Neural progenitor cell (in vitro differentiated cells): ENCODE measurements around the gene FAM118A. TPM values are rescaled to one million over a fixed set of nuclear protein-coding genes. Genes with fewer than 3 reads are reported as not detected.

Experiments
- DNase-seq: peaks from one replicate; pipeline ENCODE4 v3.0.0-alpha.2; 2016; ENCODE audit warnings: low spot score
- H2AFZ ChIP-seq: fragments of 200-600 bp; sonication (generic); replicated peaks from 2 replicates; pipeline ENCODE4 v1.6.1; 2016; ENCODE audit warnings: antibody characterized with exemption
- H3F3A ChIP-seq: fragments of 200-600 bp; sonication (generic); 2 replicates; pipeline ENCODE4 v1.6.1; 2016; ENCODE audit warnings: antibody characterized with exemption, low read depth
- H3K27ac ChIP-seq: fragments of 200-600 bp; sonication (generic); 2 replicates; pipeline ENCODE4 v1.5.1; 2016; ENCODE audit warnings: mild to moderate bottlenecking
- H3K27me3 ChIP-seq: fragments of 200-600 bp; sonication (generic); 2 replicates; pipeline ENCODE4 v1.6.1; 2016; ENCODE audit warnings: mild to moderate bottlenecking, moderate library complexity
- H3K36me3 ChIP-seq: fragments of 200-600 bp; sonication (generic); 2 replicates; pipeline ENCODE4 v1.5.1; 2016
- H3K4me1 ChIP-seq: fragments of 200-600 bp; sonication (generic); 2 replicates; pipeline ENCODE4 v1.6.1; 2016; ENCODE audit warnings: mixed run types
- H3K4me2 ChIP-seq: fragments of 200-600 bp; sonication (generic); 2 replicates; pipeline ENCODE4 v1.6.1; 2016
- H3K4me3 ChIP-seq: fragments of 200-600 bp; sonication (generic); 2 replicates; pipeline ENCODE4 v1.5.1; 2016
- H3K79me2 ChIP-seq: fragments of 200-600 bp; sonication (generic); 2 replicates; pipeline ENCODE4 v1.6.1; 2016; ENCODE audit warnings: low read depth
- H3K9ac ChIP-seq: fragments of 200-600 bp; sonication (generic); 2 replicates; pipeline ENCODE4 v1.6.1; 2016
- H3K9me3 ChIP-seq: fragments of 200-600 bp; sonication (generic); 2 replicates; pipeline ENCODE4 v1.5.1; 2016; ENCODE audit warnings: low read depth
- H4K20me1 ChIP-seq: fragments of 200-600 bp; sonication (generic); 2 replicates; pipeline ENCODE4 v1.6.1; 2016; ENCODE audit warnings: low read depth
- H3K27ac Mint-ChIP-seq: 3 replicates; pipeline ENCODE4 v1.8.0; 2021; ENCODE audit warnings: mixed read lengths
- H3K27me3 Mint-ChIP-seq: 2 replicates; pipeline ENCODE4 v1.8.0; 2022; ENCODE audit warnings: low read depth, mild to moderate bottlenecking, inconsistent platforms, moderate library complexity, mixed read lengths; ENCODE audit not compliant: insufficient read depth
- H3K36me3 Mint-ChIP-seq: 3 replicates; pipeline ENCODE4 v1.8.0; 2021; ENCODE audit warnings: mixed read lengths
- H3K4me1 Mint-ChIP-seq: 3 replicates; pipeline ENCODE4 v1.8.0; 2021; ENCODE audit warnings: mixed read lengths
- H3K4me3 Mint-ChIP-seq: 3 replicates; pipeline ENCODE4 v1.8.0; 2021; ENCODE audit warnings: mild to moderate bottlenecking, moderate library complexity, mixed read lengths
- H3K9me3 Mint-ChIP-seq: 3 replicates; pipeline ENCODE4 v1.8.0; 2020; ENCODE audit warnings: mixed read lengths
- EZH2 ChIP-seq: fragments of 200-600 bp; sonication (generic); IDR thresholded peaks from 2 replicates; pipeline ENCODE4 v1.6.1; 2017; ENCODE audit warnings: antibody characterized with exemption, mild to moderate bottlenecking, moderate library complexity
- EZH2phosphoT487 ChIP-seq: fragments of 200-600 bp; sonication (generic); IDR thresholded peaks from 2 replicates; pipeline ENCODE4 v1.6.1; 2017; ENCODE audit warnings: antibody characterized with exemption
- total RNA-seq: library from RNA; depleted of rRNA; stranded (reverse); fragments of >200 nt; gene quantifications from 2 replicates; pipeline ENCODE4 v1.2.3, GENCODE V29; 2015; ENCODE audit warnings: low replicate concordance
- TF ChIP-seq, protein P1 (sequence below): fragments of 200-600 bp; sonication (generic); IDR thresholded peaks from 2 replicates; pipeline ENCODE4 v1.5.1; 2017; ENCODE audit warnings: antibody characterized with exemption, mild to moderate bottlenecking

Gene FAM118A
- total RNA-seq, 1 donor from 2014 or later, result 75.1 TPM

DNA sequence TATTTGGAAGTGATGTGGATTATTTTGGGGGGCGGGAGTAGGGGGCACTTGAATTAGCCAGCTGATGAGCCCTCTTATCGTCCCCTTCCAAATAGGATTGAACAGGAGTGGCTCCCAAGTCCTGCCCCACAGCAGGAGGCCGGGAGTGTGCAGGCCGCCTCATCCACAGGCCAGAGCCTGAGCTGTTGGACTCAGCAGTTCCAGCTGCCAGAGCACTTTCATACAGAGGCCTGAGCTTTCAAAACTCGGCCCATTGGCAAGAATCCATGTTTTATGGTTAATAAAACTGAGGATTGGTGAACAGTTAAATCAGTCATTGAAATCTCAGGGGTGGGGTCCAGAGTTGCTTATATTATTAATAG, 9.6 kb downstream of the FAM118A start:
- Histone ChIP-seq H2AFZ (no peak overlapping the region), H4K20me1 (peaks cover 36% of the 10 kb centered on the region), H3K27ac (no peak overlapping the region), H3K4me1 (peaks cover 19% of the 10 kb centered on the region), H3K27me3 (no peaks in the 10 kb centered on the region), H3K4me3 (no peak overlapping the region), H3K4me2 (peak overlapping the region; percentile 10), H3K79me2 (peaks cover 61% of the 10 kb centered on the region), H3K9ac (no peak overlapping the region), H3K36me3 (no peaks in the 10 kb centered on the region), H3F3A (peaks cover 8% of the 10 kb centered on the region), H3K9me3 (no peaks in the 10 kb centered on the region)
- Mint-ChIP-seq H3K27me3 (no peaks in the 10 kb centered on the region), H3K4me3 (peak overlapping the region; percentile 39), H3K9me3 (no peaks in the 10 kb centered on the region), H3K27ac (peak overlapping the region; percentile 83), H3K36me3 (peaks cover 10% of the 10 kb centered on the region), H3K4me1 (peaks cover 35% of the 10 kb centered on the region)
- DNase-seq, result peak; percentile 74
- TF ChIP-seq EZH2, result no peak
- TF ChIP-seq EZH2phosphoT487, result no peak
- TF ChIP-seq, protein P1, sequence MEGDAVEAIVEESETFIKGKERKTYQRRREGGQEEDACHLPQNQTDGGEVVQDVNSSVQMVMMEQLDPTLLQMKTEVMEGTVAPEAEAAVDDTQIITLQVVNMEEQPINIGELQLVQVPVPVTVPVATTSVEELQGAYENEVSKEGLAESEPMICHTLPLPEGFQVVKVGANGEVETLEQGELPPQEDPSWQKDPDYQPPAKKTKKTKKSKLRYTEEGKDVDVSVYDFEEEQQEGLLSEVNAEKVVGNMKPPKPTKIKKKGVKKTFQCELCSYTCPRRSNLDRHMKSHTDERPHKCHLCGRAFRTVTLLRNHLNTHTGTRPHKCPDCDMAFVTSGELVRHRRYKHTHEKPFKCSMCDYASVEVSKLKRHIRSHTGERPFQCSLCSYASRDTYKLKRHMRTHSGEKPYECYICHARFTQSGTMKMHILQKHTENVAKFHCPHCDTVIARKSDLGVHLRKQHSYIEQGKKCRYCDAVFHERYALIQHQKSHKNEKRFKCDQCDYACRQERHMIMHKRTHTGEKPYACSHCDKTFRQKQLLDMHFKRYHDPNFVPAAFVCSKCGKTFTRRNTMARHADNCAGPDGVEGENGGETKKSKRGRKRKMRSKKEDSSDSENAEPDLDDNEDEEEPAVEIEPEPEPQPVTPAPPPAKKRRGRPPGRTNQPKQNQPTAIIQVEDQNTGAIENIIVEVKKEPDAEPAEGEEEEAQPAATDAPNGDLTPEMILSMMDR, result no peak

DNA sequence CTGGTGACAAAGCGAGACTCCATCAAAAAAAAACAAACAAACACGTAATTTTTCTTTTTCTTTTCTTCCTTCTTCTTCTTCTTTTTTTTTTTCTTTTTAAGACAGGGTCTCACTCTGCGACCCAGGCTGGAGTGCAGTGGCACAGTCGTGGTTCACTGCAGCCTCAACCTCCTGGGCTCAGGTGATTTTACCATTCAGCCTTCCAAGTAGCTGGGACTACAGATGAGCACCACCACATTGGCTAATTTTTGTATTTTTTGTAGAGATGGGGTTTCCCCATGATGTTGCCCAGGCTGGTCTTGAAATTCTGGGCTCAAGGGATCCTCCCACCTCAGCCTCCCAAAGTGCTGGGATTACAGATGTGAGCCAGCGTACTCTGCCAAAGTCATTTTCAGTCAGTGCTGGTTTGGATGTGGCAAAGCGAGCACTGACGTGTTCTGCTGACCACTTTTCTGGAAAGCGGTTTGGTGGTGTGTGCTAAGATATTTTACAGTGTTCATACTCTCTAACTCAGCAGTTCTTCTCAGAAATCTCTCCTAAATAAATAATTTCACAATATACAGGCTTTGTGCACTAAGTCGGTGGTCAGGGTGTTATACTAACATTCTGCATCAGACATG, 10.7 kb downstream of the FAM118A start:
- Mint-ChIP-seq H3K4me3 (no peak overlapping the region), H3K4me1 (peaks cover 35% of the 10 kb centered on the region), H3K27me3 (peaks cover 2% of the 10 kb centered on the region), H3K36me3 (peaks cover 15% of the 10 kb centered on the region), H3K27ac (no peak overlapping the region), H3K9me3 (no peaks in the 10 kb centered on the region)
- H2AFZ ChIP-seq, result no peak overlapping the region
- peaks cover 8% of the 10 kb centered on the region for H3F3A ChIP-seq
- H3K27me3 ChIP-seq, result no peaks in the 10 kb centered on the region
- H4K20me1 ChIP-seq, result peaks cover 36% of the 10 kb centered on the region
- H3K4me1 ChIP-seq, result peaks cover 19% of the 10 kb centered on the region
- TF ChIP-seq EZH2, result no peak
- TF ChIP-seq EZH2phosphoT487, result no peak
- TF ChIP-seq, protein P1, result no peak
- no peak for DNase-seq
- H3K9me3 ChIP-seq, result no peaks in the 10 kb centered on the region
- H3K4me2 ChIP-seq, result no peak overlapping the region
- H3K79me2 ChIP-seq, result peaks cover 50% of the 10 kb centered on the region
- no peaks in the 10 kb centered on the region for H3K36me3 ChIP-seq
- no peak overlapping the region for H3K4me3 ChIP-seq
- no peak overlapping the region for H3K27ac ChIP-seq
- no peak overlapping the region for H3K9ac ChIP-seq

DNA sequence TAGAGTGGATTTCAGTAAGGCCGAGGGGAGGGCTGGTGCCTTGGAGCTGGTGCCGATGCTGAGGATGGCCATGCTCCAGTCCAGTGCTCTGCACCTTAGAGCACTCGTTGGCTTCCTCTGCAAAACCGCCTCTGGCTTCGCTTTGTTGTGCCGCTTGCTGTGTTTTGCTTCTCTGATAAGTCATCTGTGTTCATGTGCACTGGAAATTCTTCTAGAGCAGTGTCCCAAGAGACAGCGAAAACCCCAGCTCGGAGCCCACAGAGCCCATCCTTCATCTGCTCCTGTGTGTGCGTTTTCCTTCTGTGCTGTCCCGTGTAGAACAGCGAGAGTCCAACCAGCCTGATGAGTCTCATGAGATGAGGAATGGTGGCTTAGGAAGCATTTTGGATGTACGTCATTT, 12.1 kb downstream of the FAM118A start:
- no peak for TF ChIP-seq EZH2
- TF ChIP-seq EZH2phosphoT487, result no peak
- TF ChIP-seq, protein P1, result no peak
- Histone ChIP-seq H3K9me3 (no peaks in the 10 kb centered on the region), H3K36me3 (no peaks in the 10 kb centered on the region), H3K9ac (no peak overlapping the region), H3K4me3 (no peak overlapping the region), H3K4me1 (peaks cover 19% of the 10 kb centered on the region), H3K79me2 (peaks cover 44% of the 10 kb centered on the region), H3K4me2 (no peak overlapping the region), H4K20me1 (peaks cover 36% of the 10 kb centered on the region), H3K27me3 (no peaks in the 10 kb centered on the region), H3F3A (peaks cover 8% of the 10 kb centered on the region), H3K27ac (no peak overlapping the region), H2AFZ (no peak overlapping the region)
- DNase-seq, result no peak
- peaks cover 31% of the 10 kb centered on the region for H3K4me1 Mint-ChIP-seq
- no peaks in the 10 kb centered on the region for H3K9me3 Mint-ChIP-seq
- H3K4me3 Mint-ChIP-seq, result no peak overlapping the region
- peaks cover 2% of the 10 kb centered on the region for H3K27me3 Mint-ChIP-seq
- no peak overlapping the region for H3K27ac Mint-ChIP-seq
- H3K36me3 Mint-ChIP-seq, result peaks cover 19% of the 10 kb centered on the region
